HG03175 (cell line): ENCODE results near the gene DDX53.

Source experiments
- ATAC-seq: cut with Tn5 transposase; IDR thresholded peaks from one replicate; pipeline ENCODE4 v1.9.1; 2021; ENCODE audit warnings: mild to moderate bottlenecking, moderate library complexity; ENCODE audit not compliant: unreplicated experiment

DDX53 gene

GRCh38 chrX:22999696-23000223, at the start of gene DDX53:
Gene DDX53, plus strand, starts transcription at chrX:22999960. Its CDS starts 98 bp downstream, at chrX:23000058.
- no peak for ATAC-seq

GRCh38 chrX:22950269-22951266, 49.2 kb upstream of the DDX53 start:
- no peak for ATAC-seq

- ATAC-seq = no peak
These were observed 47.8 kb upstream of the DDX53 start for GRCh38 chrX:22952010-22952409.

GRCh38 chrX:22958250-22958649, 41.5 kb upstream of the DDX53 start:
- no peak for ATAC-seq

GRCh38 chrX:22959204-22959920, 40.4 kb upstream of the DDX53 start:
- no peak for ATAC-seq

- no peak for ATAC-seq
These were observed 36.6 kb upstream of the DDX53 start for GRCh38 chrX:22963196-22963595.

GRCh38 chrX:22968494-22968893, 31.3 kb upstream of the DDX53 start:
- ATAC-seq = no peak

- no peak for ATAC-seq
These were observed 30.3 kb upstream of the DDX53 start for GRCh38 chrX:22969411-22969810.

GRCh38 chrX:22970861-22971260, 28.9 kb upstream of the DDX53 start:
- no peak for ATAC-seq

- no peak for ATAC-seq
These were observed 25.1 kb upstream of the DDX53 start for GRCh38 chrX:22974616-22975015.

- ATAC-seq = no peak
These were observed 24.0 kb upstream of the DDX53 start for GRCh38 chrX:22975786-22976185.

- ATAC-seq = no peak
These were observed 13.8 kb upstream of the DDX53 start for GRCh38 chrX:22985958-22986357.

- ATAC-seq = no peak
These were observed 12.3 kb upstream of the DDX53 start for GRCh38 chrX:22987452-22987851.

GRCh38 chrX:23003116-23003515, 3.4 kb downstream of the DDX53 start:
- no peak for ATAC-seq

GRCh38 chrX:23008431-23009099, 8.8 kb downstream of the DDX53 start:
- no peak for ATAC-seq

GRCh38 chrX:23012162-23012561, 12.4 kb downstream of the DDX53 start:
- ATAC-seq = no peak

- no peak for ATAC-seq
These were observed 12.9 kb downstream of the DDX53 start for GRCh38 chrX:23012636-23013035.

- no peak for ATAC-seq
These were observed 13.6 kb downstream of the DDX53 start for GRCh38 chrX:23013366-23013765.

- ATAC-seq = no peak
These were observed 31.8 kb downstream of the DDX53 start for GRCh38 chrX:23031600-23031999.

GRCh38 chrX:23035493-23035892, 35.7 kb downstream of the DDX53 start:
- ATAC-seq = no peak

GRCh38 chrX:23046443-23046842, 46.7 kb downstream of the DDX53 start:
- no peak for ATAC-seq
